Activated CD8-positive, alpha-beta T cell treated with anti-CD3 and anti-CD28 coated beads, Interleukin-2, amount 10 ng/mL, durations not matched to agents 7 days and 5 days (primary cell): ENCODE data around the gene KSR1. TPM values are rescaled to one million over a fixed set of nuclear protein-coding genes. Genes with fewer than 3 reads are reported as not detected.

ENCODE experiments used
- ATAC-seq: fragments of 150-1000 bp; cut with Tn5 transposase; one replicate; pipeline ENCODE4 v1.10.0; 2021; ENCODE audit warnings: moderate library complexity
- CTCF ChIA-PET: fragments of 350-600 bp; sonication (Branson Sonifier 250); formaldehyde crosslinking; loops from one replicate; lab custom pipeline; 2021; ENCODE audit warnings: antibody characterized with exemption; lab: Charles Lee
- POLR2A ChIA-PET: fragments of 350-600 bp; sonication (Branson Sonifier 250); formaldehyde crosslinking; loops from one replicate; lab custom pipeline; 2021; ENCODE audit warnings: antibody characterized with exemption; lab: Charles Lee
- DNase-seq: peaks from one replicate; pipeline ENCODE4 v3.0.0-alpha.2; 2020
- H3K27ac Mint-ChIP-seq: one replicate; pipeline ENCODE4 v1.8.0; 2021; ENCODE audit warnings: mild to moderate bottlenecking, mixed read lengths
- H3K27me3 Mint-ChIP-seq: one replicate; pipeline ENCODE4 v1.8.0; 2021; ENCODE audit warnings: low read depth, mixed read lengths
- H3K36me3 Mint-ChIP-seq: one replicate; pipeline ENCODE4 v1.8.0; 2021; ENCODE audit warnings: low read depth, mixed read lengths
- H3K4me1 Mint-ChIP-seq: one replicate; pipeline ENCODE4 v1.8.0; 2021; ENCODE audit warnings: low read depth, mixed read lengths
- H3K4me3 Mint-ChIP-seq: one replicate; pipeline ENCODE4 v1.8.0; 2021; ENCODE audit warnings: mild to moderate bottlenecking, mixed read lengths
- H3K9me3 Mint-ChIP-seq: one replicate; pipeline ENCODE4 v1.8.0; 2022; ENCODE audit warnings: mixed read lengths; ENCODE audit not compliant: insufficient read depth
- total RNA-seq, 2 experiments: library from RNA; stranded (reverse); gene quantifications; one replicate each; pipeline ENCODE4 v1.2.3, GENCODE V29; 2021

The KSR1 gene
- total RNA-seq, 2 experiments from 2014 or later = 45.3 to 45.8 TPM

DNA sequence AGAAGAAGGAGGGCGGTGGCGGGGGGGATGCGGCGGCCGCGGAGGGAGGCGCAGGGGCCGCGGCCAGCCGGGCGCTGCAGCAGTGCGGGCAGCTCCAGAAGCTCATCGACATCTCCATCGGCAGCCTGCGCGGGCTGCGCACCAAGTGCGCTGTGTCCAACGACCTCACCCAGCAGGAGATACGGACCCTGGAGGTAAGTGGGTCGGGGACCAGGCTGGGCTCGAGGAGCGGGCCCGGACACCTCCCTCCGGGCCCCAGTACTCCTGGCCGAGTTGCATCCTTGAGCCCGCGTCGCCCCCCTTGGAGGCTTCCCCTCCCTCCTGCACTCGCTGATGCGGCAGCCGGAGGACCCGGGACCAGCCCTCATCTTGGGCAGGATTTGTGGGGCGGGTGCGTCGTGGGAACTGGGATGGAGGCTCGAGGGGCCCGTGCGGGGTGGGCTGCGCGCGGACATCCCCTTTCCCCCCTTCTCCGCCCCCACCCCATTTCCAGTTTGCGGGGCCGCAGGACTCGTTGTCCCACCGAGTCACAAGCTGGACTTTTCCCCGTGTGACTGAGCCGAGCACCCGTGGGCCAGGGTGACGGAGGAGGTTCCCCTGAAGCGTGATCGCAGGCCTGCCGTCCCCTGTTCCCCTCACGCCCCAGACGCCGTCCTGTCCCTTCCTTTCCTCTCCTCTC, 572 bp downstream of the KSR1 start:
- DNase-seq = peak; percentile 33
- Mint-ChIP-seq H3K4me3 (peak overlapping the region; percentile 94), H3K27ac (peak overlapping the region; percentile 76), H3K4me1 (peaks cover 57% of the 10 kb centered on the region), H3K36me3 (peaks cover 3% of the 10 kb centered on the region), H3K9me3 (no peaks in the 10 kb centered on the region), H3K27me3 (no peaks in the 10 kb centered on the region)
- no peak for ATAC-seq
- POLR2A ChIA-PET = interaction anchor here (0.6 to 1.8 kb wide), 7 partner anchors 10 to 139 kb away, joined by 3 to 12 read pairs (median 5); no protein-coding TSS in a partner anchor
- CTCF ChIA-PET = interaction anchor here (0.7 to 3.6 kb wide), 21 partner anchors 9 to 146 kb away, joined by 3 to 37 read pairs (median 6); no protein-coding TSS in a partner anchor

DNA sequence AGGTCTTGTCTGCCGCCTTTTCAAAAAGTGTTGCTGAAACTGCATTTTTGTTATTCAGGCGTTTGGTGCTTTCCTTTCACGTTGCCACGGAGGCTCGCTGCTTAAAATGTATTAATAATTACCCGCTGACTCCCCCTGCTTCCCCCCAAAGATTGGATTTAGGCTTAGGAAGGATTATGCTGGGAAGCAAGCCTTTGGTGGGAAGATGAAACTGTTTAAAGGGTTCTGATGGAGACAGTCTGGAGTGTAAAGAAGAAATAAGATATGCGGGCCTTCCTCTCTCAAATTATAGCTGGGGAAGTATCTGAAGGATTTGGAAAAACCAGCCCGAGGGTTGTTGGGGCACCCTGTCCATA, 1.1 kb downstream of the KSR1 start:
- peak overlapping the region; percentile 94 for H3K4me3 Mint-ChIP-seq
- peaks cover 62% of the 10 kb centered on the region for H3K4me1 Mint-ChIP-seq
- H3K27me3 Mint-ChIP-seq = no peaks in the 10 kb centered on the region
- POLR2A ChIA-PET = interaction anchor here (0.6 to 1.8 kb wide), 5 partner anchors 9 to 124 kb away, joined by 3 to 11 read pairs (median 3); no protein-coding TSS in a partner anchor
- H3K36me3 Mint-ChIP-seq = peaks cover 3% of the 10 kb centered on the region
- CTCF ChIA-PET = interaction anchor here (0.8 to 3.6 kb wide), 8 partner anchors 9 to 145 kb away, joined by 3 to 20 read pairs (median 4); no protein-coding TSS in a partner anchor
- DNase-seq (no peak), ATAC-seq (no peak)
- no peaks in the 10 kb centered on the region for H3K9me3 Mint-ChIP-seq
- H3K27ac Mint-ChIP-seq = peak overlapping the region; percentile 76

DNA sequence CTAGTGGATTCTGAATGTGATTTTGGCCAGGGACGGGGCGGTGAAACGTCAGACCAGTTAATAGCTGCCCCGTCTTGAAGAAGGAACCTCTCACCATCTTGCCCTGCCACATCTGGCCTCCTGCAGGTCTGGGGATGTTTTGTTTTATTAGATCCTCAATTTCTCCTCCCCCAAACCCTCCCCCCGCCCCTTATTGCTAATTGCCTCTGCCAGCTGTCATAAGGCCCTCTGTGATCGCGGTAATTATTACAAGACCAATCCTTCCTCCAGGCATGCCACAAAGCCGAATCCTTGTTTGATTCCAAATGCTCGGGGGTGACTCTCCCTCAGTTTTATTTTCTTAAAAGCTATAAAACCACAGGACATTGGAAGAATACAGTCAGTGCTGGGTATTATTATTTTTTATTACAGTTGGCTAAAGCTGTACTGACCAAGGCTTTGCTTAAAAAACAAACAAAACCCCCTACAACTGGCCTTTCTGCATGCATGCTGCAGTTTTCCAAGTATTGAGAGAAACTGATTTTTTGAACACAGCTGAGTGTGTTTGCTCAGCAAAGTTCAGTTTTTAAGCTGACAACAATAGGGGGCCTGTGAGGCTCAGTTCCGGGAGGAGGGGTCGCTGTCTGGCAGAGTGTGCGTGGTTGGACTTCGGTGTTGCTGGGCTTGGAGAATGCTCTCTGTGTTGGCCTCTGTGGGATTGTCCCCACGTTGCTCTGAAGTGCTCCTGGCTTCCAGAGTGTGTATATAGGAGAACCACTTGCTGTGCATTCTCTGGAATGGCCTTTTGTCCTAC, 1.7 kb downstream of the KSR1 start:
- POLR2A ChIA-PET = interaction anchor here (0.6 to 1.8 kb wide), 6 partner anchors 9 to 125 kb away, joined by 3 to 11 read pairs (median 4); no protein-coding TSS in a partner anchor
- H3K27ac Mint-ChIP-seq = peak overlapping the region; percentile 76
- H3K27me3 Mint-ChIP-seq = no peaks in the 10 kb centered on the region
- H3K36me3 Mint-ChIP-seq = peaks cover 3% of the 10 kb centered on the region
- no peaks in the 10 kb centered on the region for H3K9me3 Mint-ChIP-seq
- CTCF ChIA-PET = interaction anchor here (0.8 to 3.6 kb wide), 8 partner anchors 8 to 145 kb away, joined by 3 to 20 read pairs (median 4); no protein-coding TSS in a partner anchor
- ATAC-seq = no peak
- H3K4me3 Mint-ChIP-seq = peak overlapping the region; percentile 94
- no peak for DNase-seq
- peaks cover 66% of the 10 kb centered on the region for H3K4me1 Mint-ChIP-seq

DNA sequence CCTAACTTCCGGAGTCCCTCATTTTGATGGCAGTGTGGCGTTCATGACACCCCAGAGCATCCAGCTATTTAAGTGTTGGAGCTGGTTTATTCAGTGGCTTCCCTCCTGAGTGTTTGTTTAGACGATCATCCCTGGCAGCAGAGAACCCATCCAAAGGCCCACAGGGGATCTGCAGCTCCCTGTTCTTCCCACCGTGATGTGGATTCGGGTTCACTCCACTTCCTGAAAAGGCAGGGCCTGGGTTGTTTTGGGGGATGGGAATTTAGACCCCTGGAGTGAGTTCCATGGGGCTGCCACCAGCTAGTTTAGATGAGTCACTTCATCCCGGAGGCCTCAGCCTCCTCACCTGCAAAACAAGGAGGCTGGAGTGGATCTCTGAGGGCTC, 2.3 kb downstream of the KSR1 start:
- H3K9me3 Mint-ChIP-seq = no peaks in the 10 kb centered on the region
- ATAC-seq (no peak), DNase-seq (no peak)
- ChIA-PET POLR2A (interaction anchor here (0.8 to 1.8 kb wide), 4 partner anchors 8 to 121 kb away, joined by 3 to 11 read pairs (median 8); no protein-coding TSS in a partner anchor), CTCF (interaction anchor here (0.9 to 3.6 kb wide), 6 partner anchors 8 to 141 kb away, joined by 3 to 20 read pairs (median 4); no protein-coding TSS in a partner anchor)
- no peak overlapping the region for H3K27ac Mint-ChIP-seq
- H3K4me3 Mint-ChIP-seq = peak overlapping the region; percentile 94
- H3K36me3 Mint-ChIP-seq = peaks cover 5% of the 10 kb centered on the region
- peaks cover 72% of the 10 kb centered on the region for H3K4me1 Mint-ChIP-seq
- H3K27me3 Mint-ChIP-seq = no peaks in the 10 kb centered on the region

DNA sequence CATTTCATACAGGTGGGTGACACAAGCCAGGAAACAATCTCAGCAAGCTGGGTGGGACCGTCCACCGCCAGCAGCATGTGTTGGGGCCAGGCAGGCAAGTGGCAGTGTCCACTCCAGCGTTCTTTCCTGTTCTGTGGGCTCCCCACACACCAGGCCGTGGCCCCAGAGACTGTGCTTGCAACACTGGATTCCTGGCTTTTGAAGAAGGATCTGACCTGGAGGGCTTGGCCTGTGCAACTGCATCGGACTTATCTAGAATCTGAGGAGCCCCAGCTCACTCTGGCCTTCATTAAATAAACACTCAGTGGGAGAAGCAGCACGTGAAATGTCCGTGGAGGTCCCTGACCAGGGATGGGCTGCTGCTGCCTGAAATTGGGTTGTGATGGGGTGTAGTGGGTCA, 3.2 kb downstream of the KSR1 start:
- DNase-seq (no peak), ATAC-seq (no peak)
- H3K4me3 Mint-ChIP-seq = no peak overlapping the region
- H3K9me3 Mint-ChIP-seq = no peaks in the 10 kb centered on the region
- H3K36me3 Mint-ChIP-seq = peaks cover 7% of the 10 kb centered on the region
- peaks cover 75% of the 10 kb centered on the region for H3K4me1 Mint-ChIP-seq
- H3K27ac Mint-ChIP-seq = no peak overlapping the region
- POLR2A ChIA-PET = interaction anchor here (1.0 kb wide), 1 partner anchor 10 kb away, joined by 3 read pairs; no protein-coding TSS in a partner anchor
- H3K27me3 Mint-ChIP-seq = no peaks in the 10 kb centered on the region
- CTCF ChIA-PET = interaction anchor here (1.0 to 3.6 kb wide), 3 partner anchors 13 to 140 kb away, joined by 4 to 14 read pairs (median 6); no protein-coding TSS in a partner anchor

DNA sequence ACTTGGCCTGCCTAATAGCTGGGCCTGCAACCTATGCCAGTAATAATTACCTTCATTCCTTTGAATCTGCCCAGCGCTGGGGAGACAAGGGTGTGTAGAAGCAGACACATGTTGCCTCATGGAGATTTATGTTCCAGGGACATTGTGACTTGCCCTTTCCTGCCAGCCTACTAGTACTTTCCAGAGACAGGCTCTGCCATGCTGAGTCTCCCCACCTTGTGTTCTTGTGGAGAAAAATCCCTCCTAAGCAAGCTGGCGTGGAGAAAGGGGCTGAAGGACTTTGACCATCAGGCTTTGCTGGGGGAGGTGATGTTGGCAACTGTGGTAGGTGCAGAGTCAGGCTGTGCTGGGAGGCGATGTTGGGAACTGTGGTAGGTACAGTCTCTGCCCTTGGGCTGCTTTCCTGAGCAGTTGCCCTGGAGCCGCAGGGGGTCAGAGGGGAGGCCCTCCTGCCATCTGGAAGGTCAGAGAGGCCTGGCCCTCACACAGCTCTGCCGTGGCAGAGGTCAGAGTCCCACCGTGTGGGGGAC, 4.0 kb downstream of the KSR1 start:
- H3K4me3 Mint-ChIP-seq = no peak overlapping the region
- H3K9me3 Mint-ChIP-seq = no peaks in the 10 kb centered on the region
- ChIA-PET POLR2A (interaction anchor here (1.0 kb wide), 1 partner anchor 9 kb away, joined by 3 read pairs; no protein-coding TSS in a partner anchor), CTCF (interaction anchor here (1.3 to 3.6 kb wide), 2 partner anchors 13 to 139 kb away, joined by 6 to 14 read pairs; no protein-coding TSS in a partner anchor)
- DNase-seq = no peak
- ATAC-seq = no peak
- peaks cover 7% of the 10 kb centered on the region for H3K36me3 Mint-ChIP-seq
- peaks cover 79% of the 10 kb centered on the region for H3K4me1 Mint-ChIP-seq
- no peaks in the 10 kb centered on the region for H3K27me3 Mint-ChIP-seq
- H3K27ac Mint-ChIP-seq = peak overlapping the region; percentile 43

DNA sequence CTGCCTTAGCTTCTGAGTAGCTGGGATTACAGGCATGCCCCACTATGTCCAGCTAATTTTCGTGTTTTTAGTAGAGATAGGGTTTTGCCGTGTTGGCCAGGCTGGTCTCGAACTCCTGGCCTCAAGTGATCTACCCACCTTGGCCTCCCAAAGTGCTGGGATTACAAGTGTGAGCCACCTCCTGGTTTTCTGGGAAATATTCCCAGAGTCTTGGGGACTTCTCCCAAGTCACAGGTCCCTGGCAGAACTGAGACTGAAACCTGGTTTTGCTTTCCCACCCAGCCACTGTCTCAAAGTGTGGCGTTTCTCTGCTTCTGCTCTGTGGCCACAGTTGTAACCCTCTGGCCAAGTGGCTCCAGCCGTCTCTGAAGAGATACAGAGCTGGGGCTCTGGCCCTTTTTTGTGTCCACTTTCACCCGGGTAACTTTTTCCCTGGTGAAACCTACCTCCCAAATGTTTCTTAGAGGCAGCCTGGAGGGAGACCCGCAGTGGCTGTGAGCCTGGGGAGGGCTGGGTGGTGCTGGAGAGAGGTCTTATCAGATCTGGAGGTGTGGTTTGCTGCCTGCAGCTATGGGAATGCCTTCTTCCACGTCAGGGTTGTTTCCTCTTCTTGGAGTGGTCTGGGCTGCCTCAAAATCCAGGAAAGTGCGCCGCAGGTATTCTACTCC, 5.1 kb downstream of the KSR1 start:
- H3K36me3 Mint-ChIP-seq = peaks cover 7% of the 10 kb centered on the region
- POLR2A ChIA-PET = no interaction called here
- no peak overlapping the region for H3K27ac Mint-ChIP-seq
- no peaks in the 10 kb centered on the region for H3K9me3 Mint-ChIP-seq
- peaks cover 80% of the 10 kb centered on the region for H3K4me1 Mint-ChIP-seq
- CTCF ChIA-PET = interaction anchor here (0.8 to 1.4 kb wide), 5 partner anchors 11 to 298 kb away, joined by 3 to 4 read pairs (median 3); no protein-coding TSS in a partner anchor
- no peak overlapping the region for H3K4me3 Mint-ChIP-seq
- no peak for ATAC-seq
- no peaks in the 10 kb centered on the region for H3K27me3 Mint-ChIP-seq
- DNase-seq = no peak

DNA sequence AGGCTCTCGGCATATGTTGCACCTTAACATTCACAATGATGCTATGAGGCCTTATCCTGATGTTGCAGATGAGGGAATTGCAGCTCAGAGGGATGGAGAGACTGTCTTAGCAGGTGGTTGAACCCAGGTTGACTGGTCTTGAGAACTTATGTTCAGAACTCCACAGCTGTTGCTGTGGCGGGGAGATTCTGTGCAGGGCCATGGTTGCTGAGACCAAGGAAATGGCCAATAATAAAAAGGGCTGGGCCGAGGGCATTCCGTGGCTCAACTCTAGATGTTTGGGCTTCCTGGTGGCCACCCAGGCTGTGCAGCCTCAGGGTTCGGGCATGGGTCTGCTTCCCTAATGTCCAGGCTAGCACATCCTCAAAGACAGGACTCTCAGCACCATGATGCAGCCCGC, 5.9 kb downstream of the KSR1 start:
- Mint-ChIP-seq H3K4me1 (peaks cover 87% of the 10 kb centered on the region), H3K4me3 (no peak overlapping the region), H3K27me3 (no peaks in the 10 kb centered on the region), H3K36me3 (peaks cover 7% of the 10 kb centered on the region), H3K9me3 (no peaks in the 10 kb centered on the region), H3K27ac (no peak overlapping the region)
- POLR2A ChIA-PET = no interaction called here
- ATAC-seq (no peak), DNase-seq (no peak)
- CTCF ChIA-PET = interaction anchor here (0.8 to 1.4 kb wide), 6 partner anchors 10 to 298 kb away, joined by 3 to 4 read pairs (median 3); no protein-coding TSS in a partner anchor

DNA sequence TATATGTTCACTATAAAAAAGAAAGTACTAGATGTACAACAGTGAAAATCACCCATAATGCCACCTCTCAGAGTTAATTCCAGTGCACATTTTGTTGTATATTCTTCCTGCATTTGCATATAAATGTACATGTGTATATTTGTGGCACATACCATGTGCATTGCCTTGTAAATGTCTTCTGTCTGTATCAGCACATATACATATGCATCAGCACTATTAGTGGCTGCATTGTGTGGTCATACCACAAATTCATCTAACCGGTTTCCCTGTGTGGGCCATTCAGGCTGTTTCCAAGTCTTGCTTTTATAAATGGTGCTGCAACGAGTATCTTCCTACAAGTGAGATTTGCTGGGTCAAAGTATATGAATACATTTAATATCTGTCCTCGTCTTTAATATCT, 6.5 kb downstream of the KSR1 start:
- H3K9me3 Mint-ChIP-seq = no peaks in the 10 kb centered on the region
- DNase-seq (no peak), ATAC-seq (no peak)
- CTCF ChIA-PET = interaction anchor here (1.0 to 1.4 kb wide), 3 partner anchors 10 to 117 kb away, joined by 3 to 4 read pairs (median 3); no protein-coding TSS in a partner anchor
- H3K36me3 Mint-ChIP-seq = peaks cover 9% of the 10 kb centered on the region
- H3K27me3 Mint-ChIP-seq = no peaks in the 10 kb centered on the region
- POLR2A ChIA-PET = no interaction called here
- no peak overlapping the region for H3K4me3 Mint-ChIP-seq
- H3K27ac Mint-ChIP-seq = no peak overlapping the region
- peaks cover 87% of the 10 kb centered on the region for H3K4me1 Mint-ChIP-seq

DNA sequence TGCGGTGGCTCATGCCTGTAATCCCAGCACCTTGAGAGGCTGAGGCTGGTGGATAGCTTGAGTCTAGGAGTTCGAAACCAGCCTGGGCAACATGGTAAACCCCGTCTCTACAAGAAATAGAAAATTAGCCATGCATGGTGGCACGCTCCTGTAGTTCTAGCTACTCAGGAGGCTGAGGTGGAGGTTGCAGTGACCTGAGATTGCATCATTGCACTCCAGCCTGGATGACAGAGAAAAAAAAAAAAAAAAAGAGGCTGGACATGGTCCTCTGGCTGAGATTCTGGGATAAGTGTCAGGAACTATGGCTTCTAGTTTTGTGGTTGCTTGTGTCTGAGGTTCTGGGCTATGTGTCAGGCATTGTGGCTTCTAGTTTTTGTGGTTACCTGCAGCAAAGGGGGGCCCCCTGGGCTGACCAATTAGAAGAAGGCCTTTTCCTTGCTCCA, 7.0 kb downstream of the KSR1 start:
- DNase-seq (peak; percentile 22), ATAC-seq (no peak)
- ChIA-PET CTCF (interaction anchor here (1.0 to 1.4 kb wide), 2 partner anchors 116 to 137 kb away, joined by 3 to 4 read pairs; no protein-coding TSS in a partner anchor), POLR2A (no interaction called here)
- peaks cover 84% of the 10 kb centered on the region for H3K4me1 Mint-ChIP-seq
- peak overlapping the region; percentile 27 for H3K4me3 Mint-ChIP-seq
- no peaks in the 10 kb centered on the region for H3K27me3 Mint-ChIP-seq
- H3K9me3 Mint-ChIP-seq = no peaks in the 10 kb centered on the region
- peaks cover 9% of the 10 kb centered on the region for H3K36me3 Mint-ChIP-seq
- H3K27ac Mint-ChIP-seq = peak overlapping the region; percentile 66
